Astrocyte (in vitro differentiated cells and primary cell): ENCODE data around the gene ZBTB12.

Source experiments
- CTCF ChIP-seq: IDR thresholded peaks from 2 replicates; pipeline ENCODE4 v1.5.1; 2011; ENCODE audit warnings: low read depth, mild to moderate bottlenecking, inconsistent platforms, low read length, moderate library complexity; ENCODE audit not compliant: insufficient read depth
- EZH2 ChIP-seq: IDR thresholded peaks from 2 replicates; pipeline ENCODE4 v1.6.1; 2012; ENCODE audit warnings: mild to moderate bottlenecking, low read length, inconsistent platforms; ENCODE audit not compliant: insufficient read depth

GRCh38 chr6:31911826-31912585 is 10.1 kb upstream of the ZBTB12 start:
- TF ChIP-seq CTCF, result no peak
- TF ChIP-seq EZH2, result no peak
